Fibroblast of lung (primary cell): ENCODE data around the gene LMAN1L. TPM values are rescaled to one million over a fixed set of nuclear protein-coding genes. Genes with fewer than 3 reads are reported as not detected.

Experiments used
- DNase-seq, 2 donors: peaks; one replicate each; pipeline versions ENCODE4 v3.0.0 to v3.0.0-alpha.2; 2010; ENCODE audit warnings: low read depth in 2 of 2
- H2AFZ ChIP-seq: 2 replicates; pipeline ENCODE4 v1.5.1; 2012; ENCODE audit warnings: low read length, control low read depth, inconsistent platforms
- H3K27ac ChIP-seq: 2 replicates; pipeline ENCODE4 v1.5.1; 2011; ENCODE audit warnings: low read length, control low read depth; ENCODE audit not compliant: insufficient read depth
- H3K27me3 ChIP-seq: 2 replicates; pipeline ENCODE4 v1.5.1; 2011; ENCODE audit warnings: mild to moderate bottlenecking, low read length; ENCODE audit not compliant: control insufficient read depth, insufficient read depth
- H3K36me3 ChIP-seq: 2 replicates; pipeline ENCODE4 v1.5.1; 2011; ENCODE audit warnings: low read length; ENCODE audit not compliant: control insufficient read depth, insufficient read depth
- H3K4me1 ChIP-seq: 2 replicates; pipeline ENCODE4 v1.5.1; 2011; ENCODE audit warnings: low read length; ENCODE audit not compliant: control insufficient read depth, insufficient read depth; ENCODE audit errors: extremely low read depth
- H3K4me2 ChIP-seq: 2 replicates; pipeline ENCODE4 v1.5.1; 2011; ENCODE audit warnings: low read length, control low read depth; ENCODE audit not compliant: insufficient read depth; ENCODE audit errors: extremely low read depth
- H3K4me3 ChIP-seq, 4 experiments: fragments of 200-600 bp in 1 of 4; sonication (generic) in 1 of 4; replicated peaks in 1 of 4; 2 replicates each; pipeline ENCODE4 v1.5.1; 2011 to 2016; ENCODE audit warnings: low read length in 4 of 4, low read depth in 3 of 4, mild to moderate bottlenecking in 3 of 4, control low read depth in 2 of 4, inconsistent platforms in 1 of 4, mixed read lengths in 1 of 4; ENCODE audit not compliant: insufficient read depth in 1 of 4; ENCODE audit errors: control extremely low read depth in 1 of 4
- H3K79me2 ChIP-seq: 2 replicates; pipeline ENCODE4 v1.5.1; 2012; ENCODE audit warnings: mild to moderate bottlenecking, low read length, inconsistent platforms; ENCODE audit not compliant: control insufficient read depth, insufficient read depth
- H3K9ac ChIP-seq: 2 replicates; pipeline ENCODE4 v1.5.1; 2011; ENCODE audit warnings: mild to moderate bottlenecking, low read length, control low read depth; ENCODE audit not compliant: insufficient read depth
- H3K9me3 ChIP-seq: 2 replicates; pipeline ENCODE4 v1.5.1; 2012; ENCODE audit warnings: low read depth, low read length; ENCODE audit not compliant: control insufficient read depth, insufficient read depth
- H4K20me1 ChIP-seq: 2 replicates; pipeline ENCODE4 v1.5.1; 2011; ENCODE audit warnings: low read length; ENCODE audit not compliant: control insufficient read depth, insufficient read depth; ENCODE audit errors: extremely low read depth
- CTCF ChIP-seq, 2 donors: IDR thresholded peaks in 1 of 2; conservative IDR thresholded peaks in 1 of 2; 1 replicate in 1 of 2; 2 replicates in 1 of 2; pipeline ENCODE4 v1.5.1; 2011 to 2012; ENCODE audit warnings: low read length in 2 of 2, control low read depth in 1 of 2, inconsistent platforms in 1 of 2, low read depth in 1 of 2, mild to moderate bottlenecking in 1 of 2
- EZH2 ChIP-seq: IDR thresholded peaks from 2 replicates; pipeline ENCODE4 v1.5.1; 2012; ENCODE audit warnings: low read length, control low read depth, mild to moderate bottlenecking; ENCODE audit errors: missing control alignments
- polyA plus RNA-seq, 2 donors: library from polyadenylated mRNA; depleted of rRNA in 1 of 2; stranded (reverse) in 1 of 2; unstranded in 1 of 2; fragments of >200 nt; gene quantifications; 2 replicates each; pipeline ENCODE4 v1.2.1, GENCODE V29; 2011 to 2012; ENCODE audit warnings: missing spikeins in 1 of 2
- total RNA-seq: library from RNA; depleted of rRNA; stranded (reverse); fragments of >200 nt; gene quantifications from 2 replicates; pipeline ENCODE4 v1.2.1, GENCODE V29; 2014

The LMAN1L gene
- total and polyA plus RNA-seq, 2 donors (not counting 1 experiment from before 2014, with no cell fraction given), result not detected

- Histone ChIP-seq H3K27me3 (peaks cover 17% of the 10 kb centered on the region), H3K4me2 (no peak overlapping the region), H3K36me3 (no peaks in the 10 kb centered on the region), H4K20me1 (no peaks in the 10 kb centered on the region), H3K4me3 (no peak overlapping the region), H3K79me2 (no peaks in the 10 kb centered on the region), H3K4me1 (no peaks in the 10 kb centered on the region), H3K9ac (no peak overlapping the region), H2AFZ (no peak overlapping the region), H3K27ac (no peak overlapping the region), H3K9me3 (no peaks in the 10 kb centered on the region)
- DNase-seq, result no peak
- TF ChIP-seq CTCF (conservative IDR thresholded peaks at IDR 0.05 in 1 of 2, IDR thresholded peaks at IDR 0.05 in 1 of 2; ENCODE audit: low read depth in 1 of 2, low read length in 2 of 2), result no peak
- no peak for TF ChIP-seq EZH2
Observed at GRCh38 chr15:74821091-74821789, 8.6 kb downstream of the LMAN1L start.

GRCh38 chr15:74821790-74822158 lies 9.1 kb downstream of the LMAN1L start:
- no peak overlapping the region for H3K4me3 ChIP-seq
- no peaks in the 10 kb centered on the region for H3K4me1 ChIP-seq
- peaks cover 17% of the 10 kb centered on the region for H3K27me3 ChIP-seq
- H3K9ac ChIP-seq, result no peak overlapping the region
- no peak overlapping the region for H2AFZ ChIP-seq
- H3K79me2 ChIP-seq, result no peaks in the 10 kb centered on the region
- TF ChIP-seq EZH2, result no peak
- TF ChIP-seq CTCF (conservative IDR thresholded peaks at IDR 0.05 in 1 of 2, IDR thresholded peaks at IDR 0.05 in 1 of 2; ENCODE audit: low read depth in 1 of 2, low read length in 2 of 2), result no peak
- H3K4me2 ChIP-seq, result no peak overlapping the region
- H3K36me3 ChIP-seq, result no peaks in the 10 kb centered on the region
- no peak for DNase-seq
- no peaks in the 10 kb centered on the region for H4K20me1 ChIP-seq
- H3K9me3 ChIP-seq, result no peaks in the 10 kb centered on the region
- H3K27ac ChIP-seq, result no peak overlapping the region

- DNase-seq, result no peak
- Histone ChIP-seq H2AFZ (no peak overlapping the region), H4K20me1 (no peaks in the 10 kb centered on the region), H3K4me3 (no peak overlapping the region), H3K4me1 (no peaks in the 10 kb centered on the region), H3K79me2 (no peaks in the 10 kb centered on the region), H3K9ac (no peak overlapping the region), H3K36me3 (no peaks in the 10 kb centered on the region), H3K27me3 (peaks cover 20% of the 10 kb centered on the region), H3K27ac (no peak overlapping the region), H3K9me3 (no peaks in the 10 kb centered on the region), H3K4me2 (no peak overlapping the region)
- TF ChIP-seq CTCF (conservative IDR thresholded peaks at IDR 0.05 in 1 of 2, IDR thresholded peaks at IDR 0.05 in 1 of 2; ENCODE audit: low read depth in 1 of 2, low read length in 2 of 2) (no peak), EZH2 (no peak)
Observed at GRCh38 chr15:74822233-74822632, 9.6 kb downstream of the LMAN1L start.
